HEK293 (cell line): Measurements from ENCODE around the gene PTPRA.

Source experiments
- CTCF ChIP-seq: fragments of 450-650 bp; formaldehyde crosslinking; IDR thresholded peaks from 2 replicates; pipeline ENCODE4 v1.5.1; 2016; ENCODE audit warnings: missing biosample characterization, missing genetic modification characterization
- TCF7L2 ChIP-seq: IDR thresholded peaks from 2 replicates; pipeline ENCODE4 v1.6.1; 2011; ENCODE audit warnings: low read depth, mild to moderate bottlenecking, inconsistent platforms, low read length, moderate library complexity, borderline replicate concordance
- YY1 ChIP-seq: fragments of 450-650 bp; formaldehyde crosslinking; IDR thresholded peaks from 2 replicates; pipeline ENCODE4 v1.5.1; 2018; ENCODE audit warnings: missing biosample characterization, missing genetic modification characterization
- ZBTB1 ChIP-seq: fragments of 450-650 bp; formaldehyde crosslinking; IDR thresholded peaks from 2 replicates; pipeline ENCODE4 v1.5.1; 2016; ENCODE audit warnings: missing biosample characterization, missing genetic modification characterization
- ZNF354C ChIP-seq: fragments of 450-650 bp; formaldehyde crosslinking; IDR thresholded peaks from 2 replicates; pipeline ENCODE4 v1.5.1; 2016; ENCODE audit warnings: missing biosample characterization, missing genetic modification characterization, low read depth, borderline replicate concordance

- TF ChIP-seq CTCF (tag by site-specific recombination) (no peak), ZBTB1 (no peak), ZNF354C (tag by site-specific recombination) (no peak), TCF7L2 (no peak), YY1 (no peak)
Measured at GRCh38 chr20:2987861-2988260, 114.6 kb downstream of the PTPRA start.
